HG02678 (cell line): ENCODE data around the gene SF1.

Experiments used
- ATAC-seq: cut with Tn5 transposase; IDR thresholded peaks from one replicate; pipeline ENCODE4 v1.9.1; 2021; ENCODE audit warnings: mild to moderate bottlenecking, moderate library complexity; ENCODE audit not compliant: unreplicated experiment

SF1 gene

GRCh38 chr11:64784813-64785581 lies 6.7 kb upstream of the SF1 start:
- ATAC-seq = no peak

- peak; percentile 12 for ATAC-seq
These were observed 194 bp downstream of the SF1 start for GRCh38 chr11:64778223-64778472.

GRCh38 chr11:64777449-64778222 lies 706 bp downstream of the SF1 start:
- ATAC-seq = no peak

DNA sequence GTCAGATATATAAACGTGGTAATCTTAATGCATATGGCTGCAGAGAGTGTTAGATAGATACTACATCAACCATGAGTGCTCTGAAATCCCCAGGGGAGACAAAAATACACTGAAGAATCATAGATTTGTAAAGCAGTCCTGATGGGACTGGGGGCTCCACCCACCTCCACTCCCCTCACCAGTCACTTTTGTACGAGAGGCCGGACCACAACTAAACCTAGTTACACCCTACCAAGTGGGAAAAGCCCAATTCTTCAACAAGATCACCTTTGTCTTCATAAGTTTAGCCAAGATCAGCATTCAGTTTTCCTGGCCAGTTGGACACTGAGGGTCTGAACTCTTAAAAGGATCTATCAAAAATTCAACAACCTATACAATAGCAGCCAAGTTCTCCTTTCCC lies 1.5 kb downstream of the SF1 start:
- no peak for ATAC-seq

- no peak for ATAC-seq
These were observed 1.9 kb downstream of the SF1 start for GRCh38 chr11:64776425-64776824.

- no peak for ATAC-seq
These were observed 4.2 kb downstream of the SF1 start for GRCh38 chr11:64774144-64774543.

DNA sequence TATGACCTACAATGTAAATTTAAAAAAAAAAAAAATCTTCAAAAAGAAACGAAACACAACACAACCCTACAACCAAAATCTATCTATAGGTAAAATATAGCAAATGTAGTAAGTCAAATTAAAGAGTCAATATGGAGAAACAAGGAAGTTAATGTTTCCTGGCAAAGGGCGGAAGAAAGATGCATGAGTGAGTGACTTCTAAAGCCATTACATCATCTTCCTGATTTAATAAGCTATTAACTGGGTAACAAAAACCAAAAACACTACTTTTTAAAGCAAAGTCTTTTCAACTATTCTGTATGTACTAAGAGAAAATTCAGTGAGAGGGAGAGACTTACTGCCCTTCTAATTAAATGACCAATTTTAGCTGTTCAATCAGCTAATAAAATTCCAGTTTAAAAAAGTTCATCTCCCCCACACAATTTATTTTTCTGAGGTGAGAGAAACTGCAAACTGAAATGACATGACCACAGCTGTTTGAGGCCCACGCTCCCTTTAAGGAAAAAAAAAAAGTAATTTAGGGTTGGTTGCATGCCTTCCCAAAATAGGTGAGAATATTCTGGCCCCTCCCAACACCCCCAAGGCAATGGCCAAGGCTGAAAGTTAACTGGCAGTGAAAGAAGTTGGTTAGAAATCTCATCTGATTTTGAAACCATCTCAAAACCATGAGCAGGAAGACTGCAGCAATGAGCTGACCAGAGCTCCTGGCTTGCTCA lies 5.9 kb downstream of the SF1 start:
- ATAC-seq = no peak

DNA sequence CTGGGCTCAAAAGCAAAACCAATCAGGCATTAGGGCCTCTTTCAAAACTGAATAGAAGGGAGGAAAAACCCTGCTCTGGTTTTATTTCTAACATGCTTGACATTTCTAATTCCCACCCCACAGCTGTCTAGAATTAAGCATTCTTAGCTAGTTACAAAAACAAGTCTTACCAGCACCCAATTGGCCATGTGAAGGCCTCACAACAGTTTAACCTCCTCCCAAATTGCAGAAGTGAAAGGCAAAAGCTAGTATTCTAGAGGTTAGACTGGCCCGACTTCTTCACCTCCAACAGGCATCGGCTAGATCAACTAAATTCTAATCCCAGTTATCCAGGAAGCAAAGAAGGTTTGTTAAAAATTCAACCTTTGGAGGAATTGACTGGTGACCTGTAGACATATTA lies 6.5 kb downstream of the SF1 start:
- ATAC-seq = no peak

DNA sequence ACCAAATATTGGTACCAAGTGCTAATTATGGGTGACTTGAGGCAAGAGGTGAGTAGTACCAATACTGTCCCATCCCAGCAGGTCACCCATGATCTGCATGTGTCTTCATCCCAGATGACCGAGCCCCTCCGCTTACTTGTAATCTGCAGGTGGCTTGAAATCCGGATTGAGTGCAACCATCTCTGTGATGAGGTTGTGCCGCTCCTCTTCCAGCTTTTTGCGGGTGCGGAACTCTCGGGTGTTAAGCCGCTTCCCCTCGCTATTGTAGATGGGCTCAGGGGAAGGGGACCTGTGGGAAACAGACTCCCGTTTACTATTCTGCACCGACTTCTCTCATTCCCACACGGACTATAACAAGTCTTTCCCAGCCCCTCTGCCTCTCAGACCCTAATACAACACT lies 8.2 kb downstream of the SF1 start:
- no peak for ATAC-seq

- ATAC-seq = no peak
These were observed 9.1 kb downstream of the SF1 start for GRCh38 chr11:64769283-64769682.

DNA sequence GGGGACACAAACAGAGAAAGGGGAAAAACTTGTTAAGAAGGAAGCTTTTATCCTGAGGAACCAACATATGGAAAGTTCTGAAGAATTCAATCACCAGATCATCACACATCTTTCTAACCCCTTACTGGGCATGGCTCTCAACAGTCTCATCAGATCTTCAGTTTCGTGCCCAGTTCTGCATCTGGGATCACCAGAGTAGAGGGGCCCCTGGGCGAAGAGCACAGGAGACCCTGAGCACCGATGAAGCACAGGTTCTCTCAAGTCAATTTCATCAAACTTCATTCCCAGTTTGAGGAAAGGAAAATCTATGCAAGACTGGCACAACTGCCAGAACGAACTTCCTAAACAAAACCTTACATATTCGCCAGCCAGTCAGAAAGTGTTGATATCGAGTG lies 10.0 kb downstream of the SF1 start:
- ATAC-seq = no peak

GRCh38 chr11:64767344-64768299 lies 10.7 kb downstream of the SF1 start:
- no peak for ATAC-seq

- ATAC-seq = no peak
These were observed 11.5 kb downstream of the SF1 start for GRCh38 chr11:64766881-64767280.

- ATAC-seq = no peak
These were observed 12.3 kb downstream of the SF1 start for GRCh38 chr11:64765851-64766665.

- ATAC-seq = no peak
These were observed 13.0 kb downstream of the SF1 start for GRCh38 chr11:64765291-64765850.

GRCh38 chr11:64764753-64765152 lies 13.6 kb downstream of the SF1 start:
- no peak for ATAC-seq

- no peak for ATAC-seq
These were observed 14.2 kb downstream of the SF1 start for GRCh38 chr11:64764040-64764611.

DNA sequence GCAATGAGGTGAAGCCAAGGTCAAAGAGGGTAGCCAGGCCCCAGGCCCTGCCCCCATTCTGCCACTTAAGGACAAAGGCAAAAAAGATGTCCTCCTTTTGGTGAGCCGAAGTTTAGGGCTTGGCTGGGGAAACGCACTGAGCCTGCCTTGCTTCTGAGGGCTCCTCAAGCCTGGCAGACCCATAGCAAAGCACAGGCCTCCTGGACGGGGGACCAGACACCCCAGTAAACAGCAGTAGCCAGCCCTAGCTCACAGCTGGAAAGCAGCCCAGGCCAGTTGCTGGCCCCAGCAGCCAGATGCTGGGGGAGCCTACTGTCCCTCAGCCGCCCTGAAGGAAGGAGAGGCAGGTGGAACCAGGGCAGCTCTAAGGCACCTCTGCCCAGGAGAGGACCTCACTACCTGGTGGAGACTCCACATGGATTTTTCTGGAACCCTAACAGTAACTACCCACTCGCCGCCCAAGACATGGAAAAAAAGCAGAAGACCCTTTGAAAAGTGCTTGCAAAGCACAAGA lies 14.8 kb downstream of the SF1 start:
- no peak for ATAC-seq
